ENCODE measurements around the gene GSG1L.
A peak's percentile ranks its signal among the peaks of the same experiment; 100 is the strongest.
"Not testable (repeated sequence)": the region's sequence is repeated elsewhere in the genome, so short reads cannot be mapped to it uniquely, and the experiment has no call there.

GSG1L gene

DNA sequence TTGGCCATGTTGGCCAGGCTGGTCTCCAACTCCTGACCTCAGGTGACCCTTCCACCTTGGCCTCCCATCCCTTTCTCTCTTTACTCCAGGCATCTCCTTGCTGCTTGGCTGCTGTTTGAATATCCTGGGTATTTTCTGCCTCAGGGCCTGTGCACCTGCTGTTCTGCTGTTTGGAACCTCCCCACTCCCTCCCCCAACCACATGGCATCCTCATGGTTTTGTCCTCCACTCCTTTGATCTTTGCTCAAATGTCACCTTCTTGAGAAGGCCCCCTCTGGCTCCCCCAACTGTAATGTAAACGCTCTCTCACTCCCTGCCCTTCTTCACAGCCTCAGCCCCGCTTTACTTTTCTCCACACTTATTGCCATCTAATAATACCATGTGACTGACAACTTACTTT, 152.0 kb downstream of the GSG1L start:
- no peak for DNase-seq (ENCODE audit: low read depth in 2 of 2, low spot score in 1 of 2)

DNA sequence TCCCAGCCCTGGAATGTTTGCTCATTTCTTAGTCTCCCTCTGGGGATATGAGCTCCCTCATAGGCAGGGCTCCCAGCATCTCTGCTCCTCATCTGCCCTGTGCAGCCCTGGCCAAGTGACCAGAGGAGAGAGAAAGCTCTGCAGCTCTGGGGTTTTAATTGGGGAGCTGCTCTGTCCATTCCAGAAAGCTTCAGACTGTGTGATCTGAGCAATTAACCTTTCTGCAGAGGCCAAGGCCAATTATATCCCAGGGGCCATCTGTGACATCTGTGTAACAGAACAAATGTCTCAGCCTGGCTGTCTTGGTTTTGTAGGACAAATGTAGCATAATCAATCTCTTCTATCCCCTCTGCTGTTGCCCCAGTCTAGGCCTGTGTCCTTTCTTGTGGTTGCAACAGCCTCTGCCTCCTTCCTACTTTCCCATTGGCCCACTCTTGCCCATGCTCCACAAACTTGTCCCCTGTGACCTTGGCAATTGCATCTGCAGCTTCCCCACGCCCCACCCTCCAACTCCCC, 156.0 kb downstream of the GSG1L start:
- no peak for DNase-seq (ENCODE audit: low read depth in 2 of 2, low spot score in 1 of 2)

DNA sequence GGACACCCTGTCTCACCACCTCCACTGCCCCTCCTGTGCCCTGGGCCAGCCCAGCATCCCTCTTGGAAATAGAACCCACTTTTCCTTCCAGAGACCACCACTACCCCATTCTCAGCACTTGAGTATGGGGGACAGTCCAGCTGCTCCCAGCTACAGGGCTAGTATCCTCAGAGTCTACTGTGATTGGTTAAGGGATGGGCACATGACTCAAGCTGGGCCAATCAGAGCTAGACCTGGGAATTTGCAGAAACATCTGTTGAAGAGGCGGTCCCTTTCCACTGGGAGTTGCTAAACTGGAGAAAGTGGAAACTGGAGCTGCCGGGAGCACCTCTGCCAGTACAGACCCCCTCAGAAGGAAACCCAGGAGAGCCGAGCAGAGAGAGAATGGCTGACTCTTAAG, 156.6 kb downstream of the GSG1L start:
- no peak for DNase-seq (ENCODE audit: low read depth in 2 of 2, low spot score in 1 of 2)

GRCh38 chr16:27903046-27903655, 160.4 kb downstream of the GSG1L start:
- DNase-seq (ENCODE audit: low read depth in 2 of 2, low spot score in 1 of 2), result no peak

GRCh38 chr16:27902551-27902950, 161.0 kb downstream of the GSG1L start:
- no peak for DNase-seq (ENCODE audit: low read depth in 2 of 2, low spot score in 1 of 2)

- no peak for DNase-seq (ENCODE audit: low read depth in 2 of 2, low spot score in 1 of 2)
Observed at GRCh38 chr16:27901956-27902355, 161.6 kb downstream of the GSG1L start.

DNA sequence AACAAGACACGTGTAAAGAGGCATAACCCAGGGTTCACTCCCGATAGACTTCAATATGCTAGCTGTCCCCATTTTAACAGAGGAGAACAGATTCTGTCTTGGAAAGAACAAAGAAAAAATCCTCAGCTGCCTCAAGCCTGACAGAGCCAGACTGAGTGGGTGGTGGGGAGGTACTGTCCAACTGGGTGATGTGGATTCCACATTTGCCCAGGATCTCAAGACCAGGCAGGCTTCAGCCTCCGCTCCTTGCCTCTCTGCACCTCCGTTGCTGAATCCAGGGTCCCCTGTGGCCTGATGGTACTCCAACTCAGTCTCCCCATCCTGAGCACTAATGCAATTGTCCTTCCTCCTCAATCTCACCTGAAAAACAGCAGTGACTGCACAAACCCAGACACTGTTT, 163.8 kb downstream of the GSG1L start:
- no peak for DNase-seq (ENCODE audit: low read depth in 2 of 2, low spot score in 1 of 2)

GRCh38 chr16:27894386-27894785, 169.1 kb downstream of the GSG1L start:
- no peak for DNase-seq (ENCODE audit: low read depth in 2 of 2, low spot score in 1 of 2)

- no peak for DNase-seq (ENCODE audit: low read depth in 2 of 2, low spot score in 1 of 2)
Observed at GRCh38 chr16:27892879-27893278, 170.6 kb downstream of the GSG1L start.

DNA sequence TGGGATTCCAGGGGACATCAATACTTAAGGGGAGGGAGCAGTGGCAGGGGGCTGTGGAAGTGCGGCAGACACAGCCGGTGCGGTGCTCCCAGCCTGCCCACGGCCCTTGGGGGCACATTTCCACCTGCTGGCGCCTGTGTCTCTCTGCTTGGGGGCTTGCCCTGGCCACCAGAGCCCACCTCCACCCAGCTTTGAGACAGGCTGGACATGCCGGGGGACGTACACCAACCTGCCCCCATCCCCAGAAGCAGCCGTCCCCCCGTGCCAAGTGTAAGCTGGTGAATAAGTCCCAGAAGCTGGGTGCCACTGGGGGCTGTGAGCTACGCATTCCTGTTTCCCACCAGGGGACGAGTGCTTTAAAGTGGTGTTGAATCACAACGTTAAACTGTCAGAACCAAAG, 172.6 kb downstream of the GSG1L start:
- DNase-seq (ENCODE audit: low read depth in 2 of 2, low spot score in 1 of 2), result no peak

- no peak for DNase-seq (ENCODE audit: low read depth in 2 of 2, low spot score in 1 of 2)
Observed at GRCh38 chr16:27890006-27890405, 173.5 kb downstream of the GSG1L start.

- DNase-seq (ENCODE audit: low read depth in 2 of 2, low spot score in 1 of 2), result no peak
Observed at GRCh38 chr16:27883576-27883975, 179.9 kb downstream of the GSG1L start.

GRCh38 chr16:27880287-27880686, 183.2 kb downstream of the GSG1L start:
- DNase-seq (ENCODE audit: low read depth in 2 of 2, low spot score in 1 of 2), result no peak

- DNase-seq (ENCODE audit: low read depth in 2 of 2, low spot score in 1 of 2), result no peak
Observed at GRCh38 chr16:27879601-27880247, 183.8 kb downstream of the GSG1L start.

DNA sequence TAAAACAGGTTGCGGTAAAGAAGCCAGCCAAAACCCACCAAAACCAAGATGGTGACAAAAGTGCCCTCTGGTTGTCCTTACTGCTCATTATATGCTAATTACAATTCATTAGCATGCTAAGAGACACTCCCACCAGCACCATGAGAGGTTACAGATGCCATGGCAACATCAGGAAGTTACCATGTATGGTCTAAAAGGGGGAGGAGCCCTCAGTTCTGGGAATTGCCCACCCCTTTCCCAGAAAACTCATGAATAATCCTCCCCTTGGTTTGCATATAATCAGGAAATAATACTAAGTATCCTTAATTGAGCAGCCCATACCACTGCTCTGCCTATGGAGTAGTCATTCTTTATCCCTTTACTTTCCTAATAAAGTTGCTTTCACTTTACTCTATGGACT, 190.9 kb downstream of the GSG1L start:
- DNase-seq (ENCODE audit: low read depth in 2 of 2, low spot score in 1 of 2), result not testable (repeated sequence)

- no peak for DNase-seq (ENCODE audit: low read depth in 2 of 2, low spot score in 1 of 2)
Observed at GRCh38 chr16:27870116-27870798, 193.3 kb downstream of the GSG1L start.

DNA sequence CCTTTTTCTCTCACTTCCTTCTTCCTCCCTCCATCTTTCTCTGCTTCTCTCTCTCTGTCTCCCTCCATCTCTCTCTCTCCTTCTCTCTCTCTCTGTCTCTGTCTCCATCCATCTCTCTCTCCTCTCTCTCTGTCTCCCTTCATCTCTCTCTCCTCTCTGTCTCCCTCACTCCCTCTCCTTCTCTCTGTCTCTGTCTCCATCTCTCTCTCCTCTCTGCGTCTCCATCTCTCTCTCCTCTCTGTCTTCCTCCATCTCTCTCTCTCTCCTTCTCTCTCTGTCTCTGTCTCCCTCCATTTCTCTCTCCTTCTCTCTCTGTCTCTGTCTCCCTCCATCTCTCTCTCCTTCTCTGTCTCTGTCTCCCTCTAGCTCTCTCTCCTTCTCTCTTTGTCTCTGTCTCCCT, 194.1 kb downstream of the GSG1L start:
- DNase-seq (ENCODE audit: low read depth in 2 of 2, low spot score in 1 of 2), result no peak

DNA sequence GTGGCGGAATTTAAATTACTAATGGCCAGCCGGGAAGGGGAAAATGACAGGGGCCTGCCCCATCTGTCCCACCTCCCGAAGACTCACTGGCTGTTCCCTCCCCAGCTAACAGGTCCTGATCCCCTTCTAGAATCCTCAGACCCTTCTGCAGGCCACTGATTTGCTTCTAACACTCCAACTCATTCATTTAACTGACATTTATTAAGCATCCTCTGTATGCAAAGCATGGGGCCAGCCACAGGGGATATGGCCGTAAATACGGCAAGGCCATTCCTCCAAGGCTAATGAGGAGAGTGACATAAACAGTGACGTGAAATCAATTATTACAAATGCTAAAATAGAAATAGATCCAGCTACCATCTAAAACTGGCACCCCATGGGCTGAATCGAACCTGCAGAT, 195.3 kb downstream of the GSG1L start:
- no peak for DNase-seq (ENCODE audit: low read depth in 2 of 2, low spot score in 1 of 2)

- peak in 1 of 2 donors; percentile 3 for DNase-seq (ENCODE audit: low read depth in 2 of 2, low spot score in 1 of 2)
Observed at GRCh38 chr16:27867122-27868110, 196.1 kb downstream of the GSG1L start.

- no peak for DNase-seq (ENCODE audit: low read depth in 2 of 2, low spot score in 1 of 2)
Observed at GRCh38 chr16:27863377-27863776, 200.1 kb downstream of the GSG1L start.

GRCh38 chr16:27862953-27863352, 200.6 kb downstream of the GSG1L start:
- DNase-seq (ENCODE audit: low read depth in 2 of 2, low spot score in 1 of 2), result no peak

All from stimulated activated CD8-positive, alpha-beta memory T cell treated with anti-CD3 and anti-CD28 coated beads, Interleukin-4, amount 100 ng/mL, for 4 hours (primary cell).